IPS-15b (cell line): ENCODE measurements around the gene MLLT6.
A peak's percentile ranks its signal among the peaks of the same experiment; 100 is the strongest.

Experiments used
- H3K27me3 ChIP-seq: one replicate; pipeline ENCODE4 v1.6.1; 2013; ENCODE audit warnings: low read length; ENCODE audit not compliant: control insufficient read depth, insufficient read depth
- H3K36me3 ChIP-seq: one replicate; pipeline ENCODE4 v1.6.1; 2013; ENCODE audit warnings: low read length; ENCODE audit not compliant: control insufficient read depth, insufficient read depth
- H3K4me1 ChIP-seq: one replicate; pipeline ENCODE4 v1.6.1; 2013; ENCODE audit warnings: mild to moderate bottlenecking, low read length; ENCODE audit not compliant: control insufficient read depth, insufficient read depth
- H3K4me3 ChIP-seq: one replicate; pipeline ENCODE4 v1.5.1; 2013; ENCODE audit warnings: low read depth, low read length
- H3K9ac ChIP-seq: one replicate; pipeline ENCODE4 v1.6.1; 2013; ENCODE audit warnings: low read depth, mild to moderate bottlenecking, low read length
- H3K9me3 ChIP-seq: one replicate; pipeline ENCODE4 v1.6.1; 2013; ENCODE audit warnings: mild to moderate bottlenecking, low read length; ENCODE audit not compliant: control insufficient read depth, insufficient read depth

Gene MLLT6

DNA sequence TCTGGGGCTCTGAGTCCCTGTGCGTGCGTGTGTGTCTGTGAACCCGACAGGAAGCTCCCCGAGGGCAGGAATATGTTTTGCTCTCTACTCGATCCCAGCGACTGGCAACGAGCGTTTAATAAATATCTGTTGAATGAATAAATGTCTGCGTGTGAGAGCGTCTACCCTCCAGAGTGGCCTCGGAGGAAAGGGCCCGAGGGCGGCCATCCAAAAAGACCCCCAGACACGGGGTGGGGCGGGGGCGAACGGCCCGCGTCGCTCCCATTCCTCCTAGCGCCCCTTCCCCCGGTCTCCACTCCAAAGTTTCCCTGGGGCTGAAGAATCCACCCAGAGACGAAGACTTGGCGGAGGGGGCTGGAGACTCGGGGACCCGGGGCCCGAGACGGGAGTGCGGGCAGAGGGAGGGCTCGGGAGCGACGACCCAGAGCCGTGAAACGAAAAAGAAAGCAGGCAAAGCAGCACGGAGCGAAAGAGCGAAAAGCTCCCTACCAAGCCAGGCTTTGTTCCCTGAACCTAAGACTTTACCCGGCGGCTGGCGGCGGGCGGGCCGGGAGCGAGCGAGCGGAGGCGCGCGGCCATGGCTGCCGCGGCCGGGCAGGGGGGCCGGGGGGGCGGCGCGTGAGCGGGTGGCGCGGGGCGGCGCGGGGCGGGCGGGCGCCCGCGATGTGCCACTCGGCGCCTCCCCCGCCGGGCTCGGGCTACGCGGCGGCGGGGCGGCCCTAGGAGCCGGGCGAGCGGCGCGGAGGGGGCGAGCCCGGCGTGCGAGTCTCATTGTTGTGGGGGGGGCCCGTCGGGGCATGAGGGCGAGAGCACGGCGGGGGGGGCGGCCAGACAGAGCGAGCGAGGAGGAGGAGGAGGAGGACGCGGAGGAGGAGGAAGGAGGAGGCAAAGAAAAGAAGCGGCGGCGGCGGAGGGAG lies at the start of gene MLLT6:
Gene MLLT6, plus strand, starts transcription at position 668 of the 917 bp plus-strand sequence. CDS start 360 bp downstream, outside the sequence.
- Histone ChIP-seq H3K4me3 (peak within 1 kb of the TSS; percentile 59), H3K9ac (no peak within 1 kb of the TSS), H3K4me1 (peaks cover 29% of the 10 kb centered on the region), H3K36me3 (no peaks in the 10 kb centered on the region), H3K9me3 (no peaks in the 10 kb centered on the region), H3K27me3 (peaks cover 77% of the 10 kb centered on the region)

- Histone ChIP-seq H3K9me3 (no peaks in the 10 kb centered on the region), H3K36me3 (no peaks in the 10 kb centered on the region), H3K4me1 (no peaks in the 10 kb centered on the region), H3K9ac (no peak overlapping the region), H3K27me3 (peaks cover 6% of the 10 kb centered on the region), H3K4me3 (no peak overlapping the region)
Observed at GRCh38 chr17:38656959-38657823, 47.9 kb upstream of the MLLT6 start.

GRCh38 chr17:38657824-38658740 lies 47.0 kb upstream of the MLLT6 start:
- H3K9ac ChIP-seq, result no peak overlapping the region
- no peaks in the 10 kb centered on the region for H3K9me3 ChIP-seq
- no peak overlapping the region for H3K4me3 ChIP-seq
- no peaks in the 10 kb centered on the region for H3K4me1 ChIP-seq
- H3K27me3 ChIP-seq, result peaks cover 6% of the 10 kb centered on the region
- no peaks in the 10 kb centered on the region for H3K36me3 ChIP-seq

- no peak overlapping the region for H3K4me3 ChIP-seq
- H3K36me3 ChIP-seq, result no peaks in the 10 kb centered on the region
- H3K27me3 ChIP-seq, result peaks cover 6% of the 10 kb centered on the region
- no peak overlapping the region for H3K9ac ChIP-seq
- no peaks in the 10 kb centered on the region for H3K4me1 ChIP-seq
- H3K9me3 ChIP-seq, result no peaks in the 10 kb centered on the region
Observed at GRCh38 chr17:38658741-38659345, 46.2 kb upstream of the MLLT6 start.

- Histone ChIP-seq H3K27me3 (peaks cover 6% of the 10 kb centered on the region), H3K9ac (no peak overlapping the region), H3K4me1 (no peaks in the 10 kb centered on the region), H3K9me3 (no peaks in the 10 kb centered on the region), H3K36me3 (no peaks in the 10 kb centered on the region), H3K4me3 (no peak overlapping the region)
Observed at GRCh38 chr17:38659415-38659814, 45.7 kb upstream of the MLLT6 start.

DNA sequence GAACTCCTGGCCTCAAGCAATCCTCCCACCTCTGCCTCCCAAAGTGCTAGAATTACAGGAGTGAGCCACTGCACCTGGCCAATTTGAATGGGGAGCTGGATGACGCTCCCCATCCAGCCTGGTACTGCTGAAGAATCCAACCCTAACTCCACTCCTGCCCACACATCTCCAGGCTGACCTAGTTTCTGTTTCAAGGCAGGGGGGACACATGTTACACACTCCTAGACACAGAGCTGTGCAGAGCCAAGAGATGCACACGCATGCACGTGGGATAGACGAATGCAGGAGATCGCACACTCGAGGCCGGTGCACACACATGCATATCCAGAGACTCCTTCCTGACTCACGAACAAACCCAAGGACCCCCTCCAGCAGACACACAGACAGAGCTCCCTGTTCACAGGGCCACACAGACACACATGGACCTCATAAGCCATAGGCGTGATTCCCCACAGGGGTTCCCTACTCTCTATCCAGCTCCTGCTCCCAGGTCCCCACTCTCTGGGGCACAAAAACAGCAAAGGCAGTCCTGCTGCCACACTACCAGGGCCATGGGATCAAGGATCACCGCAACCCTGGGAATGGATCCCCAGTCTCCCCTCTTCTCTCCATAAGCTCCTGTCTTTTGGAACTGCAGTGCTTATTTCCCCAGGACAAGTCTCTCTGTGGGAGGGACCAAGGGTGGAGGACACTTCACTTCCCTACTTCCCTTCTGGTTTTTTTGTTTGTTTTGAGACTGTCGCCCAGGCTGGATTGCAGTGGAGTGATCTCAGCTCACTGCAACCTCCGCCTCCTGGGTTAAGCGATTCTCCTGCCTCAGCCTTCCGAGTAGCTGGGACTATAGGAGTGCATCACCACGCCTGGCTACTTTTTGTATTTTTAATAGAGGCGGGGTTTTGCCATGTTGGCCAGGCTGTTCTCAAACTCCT lies 44.7 kb upstream of the MLLT6 start:
- no peak overlapping the region for H3K4me3 ChIP-seq
- H3K9me3 ChIP-seq, result no peaks in the 10 kb centered on the region
- no peaks in the 10 kb centered on the region for H3K4me1 ChIP-seq
- no peaks in the 10 kb centered on the region for H3K36me3 ChIP-seq
- H3K27me3 ChIP-seq, result peaks cover 6% of the 10 kb centered on the region
- no peak overlapping the region for H3K9ac ChIP-seq

GRCh38 chr17:38663125-38663751 lies 41.8 kb upstream of the MLLT6 start:
- H3K9me3 ChIP-seq, result no peaks in the 10 kb centered on the region
- H3K36me3 ChIP-seq, result no peaks in the 10 kb centered on the region
- H3K9ac ChIP-seq, result no peak overlapping the region
- no peak overlapping the region for H3K4me3 ChIP-seq
- peaks cover 18% of the 10 kb centered on the region for H3K27me3 ChIP-seq
- peaks cover under 1% of the 10 kb centered on the region for H3K4me1 ChIP-seq

DNA sequence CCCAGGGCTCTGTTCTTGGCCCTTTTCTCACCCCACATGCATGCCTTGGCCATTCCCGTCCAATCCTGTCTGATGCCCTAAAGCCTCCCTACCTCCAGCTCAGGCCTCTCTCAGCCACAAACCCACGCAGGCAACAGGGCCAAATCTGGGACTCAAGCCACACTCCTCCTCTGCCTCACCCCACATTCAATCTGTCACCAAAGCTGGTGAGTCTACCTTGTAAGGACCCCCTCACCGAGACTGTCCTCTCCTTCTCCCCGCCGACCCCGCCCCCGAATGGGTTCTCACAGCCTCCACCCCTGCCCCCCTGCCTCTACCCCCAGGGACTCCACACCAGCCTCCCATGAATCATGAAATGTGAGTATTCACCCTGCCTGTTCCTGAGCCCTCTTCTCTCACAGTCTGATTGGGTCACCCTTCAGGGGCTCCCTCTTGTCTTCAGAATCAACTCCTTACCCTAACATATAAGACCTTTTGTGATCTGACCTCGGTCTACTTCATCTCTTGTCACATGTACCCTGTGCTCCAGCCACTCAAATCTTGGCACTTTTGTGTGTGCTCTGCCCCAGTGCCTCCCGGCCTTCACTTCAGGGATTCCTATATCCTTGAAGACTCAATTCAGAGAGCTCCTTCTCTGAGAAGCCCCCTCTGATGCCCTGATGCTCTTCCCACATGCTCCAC lies 41.0 kb upstream of the MLLT6 start:
- Histone ChIP-seq H3K9ac (no peak overlapping the region), H3K4me1 (peaks cover 3% of the 10 kb centered on the region), H3K4me3 (no peak overlapping the region), H3K9me3 (no peaks in the 10 kb centered on the region), H3K36me3 (no peaks in the 10 kb centered on the region), H3K27me3 (peaks cover 23% of the 10 kb centered on the region)

GRCh38 chr17:38667099-38667786 lies 37.8 kb upstream of the MLLT6 start:
- peaks cover 49% of the 10 kb centered on the region for H3K27me3 ChIP-seq
- no peaks in the 10 kb centered on the region for H3K36me3 ChIP-seq
- no peak overlapping the region for H3K9ac ChIP-seq
- H3K4me3 ChIP-seq, result no peak overlapping the region
- no peaks in the 10 kb centered on the region for H3K9me3 ChIP-seq
- peaks cover 12% of the 10 kb centered on the region for H3K4me1 ChIP-seq
